GM12874 (cell line): ENCODE data around the gene EIF4E2.

Experiments
- TF ChIP-seq, protein P1 (sequence below): IDR thresholded peaks from 2 replicates; pipeline ENCODE4 v1.5.1; 2011; ENCODE audit warnings: low read depth, mild to moderate bottlenecking, control low read depth, low read length, moderate library complexity; ENCODE audit not compliant: insufficient read depth

EIF4E2 gene

DNA sequence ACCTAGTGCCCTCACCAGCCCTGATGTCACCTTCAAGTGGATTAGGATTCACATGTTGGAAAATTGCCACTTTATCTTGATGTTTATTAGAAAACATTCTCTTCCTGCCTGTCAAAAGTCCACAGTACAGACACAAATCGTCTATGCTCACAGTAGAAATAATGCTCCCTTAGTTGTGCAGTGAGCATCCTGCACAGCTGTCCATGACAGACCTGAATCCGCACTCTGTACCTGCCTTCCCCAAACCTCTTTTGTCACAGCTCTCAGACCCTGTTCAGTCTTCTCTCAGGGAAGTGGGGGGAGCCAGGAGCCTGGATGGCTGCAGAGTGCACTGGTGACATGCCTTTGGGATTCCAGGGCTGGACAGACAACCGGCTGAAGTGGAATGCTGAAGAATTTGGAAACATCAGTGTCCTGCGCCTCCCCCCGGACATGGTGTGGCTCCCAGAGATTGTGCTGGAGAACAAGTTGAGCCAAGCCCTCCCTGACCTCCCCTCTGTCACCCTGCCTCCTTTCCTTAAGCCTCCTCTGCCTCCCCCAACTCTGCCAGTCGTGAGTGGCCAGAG is 22.5 kb upstream of the EIF4E2 start:
- TF ChIP-seq, protein P1, sequence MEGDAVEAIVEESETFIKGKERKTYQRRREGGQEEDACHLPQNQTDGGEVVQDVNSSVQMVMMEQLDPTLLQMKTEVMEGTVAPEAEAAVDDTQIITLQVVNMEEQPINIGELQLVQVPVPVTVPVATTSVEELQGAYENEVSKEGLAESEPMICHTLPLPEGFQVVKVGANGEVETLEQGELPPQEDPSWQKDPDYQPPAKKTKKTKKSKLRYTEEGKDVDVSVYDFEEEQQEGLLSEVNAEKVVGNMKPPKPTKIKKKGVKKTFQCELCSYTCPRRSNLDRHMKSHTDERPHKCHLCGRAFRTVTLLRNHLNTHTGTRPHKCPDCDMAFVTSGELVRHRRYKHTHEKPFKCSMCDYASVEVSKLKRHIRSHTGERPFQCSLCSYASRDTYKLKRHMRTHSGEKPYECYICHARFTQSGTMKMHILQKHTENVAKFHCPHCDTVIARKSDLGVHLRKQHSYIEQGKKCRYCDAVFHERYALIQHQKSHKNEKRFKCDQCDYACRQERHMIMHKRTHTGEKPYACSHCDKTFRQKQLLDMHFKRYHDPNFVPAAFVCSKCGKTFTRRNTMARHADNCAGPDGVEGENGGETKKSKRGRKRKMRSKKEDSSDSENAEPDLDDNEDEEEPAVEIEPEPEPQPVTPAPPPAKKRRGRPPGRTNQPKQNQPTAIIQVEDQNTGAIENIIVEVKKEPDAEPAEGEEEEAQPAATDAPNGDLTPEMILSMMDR: no peak

DNA sequence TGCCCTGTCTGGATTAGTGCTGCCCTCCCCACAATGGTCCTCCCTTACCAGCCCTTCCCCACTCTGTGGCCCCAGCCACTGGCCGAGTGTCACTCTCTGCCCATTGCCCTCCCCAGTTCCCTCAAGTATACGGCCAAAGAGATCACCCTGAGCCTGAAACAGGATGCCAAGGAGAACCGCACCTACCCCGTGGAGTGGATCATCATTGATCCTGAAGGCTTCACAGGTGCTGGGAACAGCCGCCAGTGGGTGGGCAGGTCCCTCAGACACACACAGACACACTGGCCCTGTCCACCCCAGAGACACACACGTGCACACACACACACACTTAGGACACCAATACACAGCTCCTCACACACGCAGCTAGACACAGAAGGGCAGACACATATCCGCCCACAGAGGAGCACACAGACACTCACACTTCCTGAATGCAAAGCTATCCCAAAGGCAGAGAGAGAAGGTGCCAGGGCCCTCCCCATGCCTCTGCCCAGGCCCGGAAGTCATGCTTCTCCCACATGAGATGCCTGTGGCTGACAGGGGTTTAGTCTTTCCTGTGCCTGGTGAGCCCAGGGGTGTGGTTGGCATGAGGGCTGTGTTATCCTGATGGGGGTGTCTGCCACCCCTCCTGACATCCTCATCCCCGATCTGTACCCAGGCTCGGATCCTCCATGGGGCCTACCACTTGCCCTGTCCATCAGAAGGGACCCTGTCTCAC is 21.6 kb upstream of the EIF4E2 start:
- TF ChIP-seq, protein P1: no peak

DNA sequence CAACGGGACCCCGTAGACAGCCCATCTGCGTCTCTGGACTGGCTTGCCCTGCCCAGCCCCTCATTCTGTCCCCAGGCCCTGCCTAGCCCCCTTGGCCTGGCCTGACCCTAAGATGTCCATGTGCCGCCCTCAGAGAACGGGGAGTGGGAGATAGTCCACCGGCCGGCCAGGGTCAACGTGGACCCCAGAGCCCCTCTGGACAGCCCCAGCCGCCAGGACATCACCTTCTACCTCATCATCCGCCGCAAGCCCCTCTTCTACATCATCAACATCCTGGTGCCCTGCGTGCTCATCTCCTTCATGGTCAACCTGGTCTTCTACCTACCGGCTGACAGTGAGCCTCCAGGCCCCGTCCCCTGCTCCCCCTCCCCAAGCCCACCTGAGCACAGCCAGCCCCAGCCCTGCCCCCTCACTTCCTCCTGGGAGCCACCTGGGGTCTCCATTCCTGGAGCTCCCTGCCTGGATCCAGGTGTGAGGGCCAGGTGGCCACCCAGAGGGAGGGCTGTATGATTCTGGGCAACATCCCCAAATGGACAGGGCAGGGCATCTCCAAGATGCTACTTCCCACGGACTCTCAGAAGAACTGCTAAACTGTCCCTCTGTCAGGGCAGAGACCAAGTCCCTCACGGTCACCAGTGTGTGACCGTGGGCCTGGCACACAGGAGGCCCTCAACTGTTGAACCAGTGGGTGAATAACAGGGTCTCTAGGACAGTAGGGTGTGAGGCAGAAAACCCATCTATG is 20.5 kb upstream of the EIF4E2 start:
- TF ChIP-seq, protein P1: no peak

DNA sequence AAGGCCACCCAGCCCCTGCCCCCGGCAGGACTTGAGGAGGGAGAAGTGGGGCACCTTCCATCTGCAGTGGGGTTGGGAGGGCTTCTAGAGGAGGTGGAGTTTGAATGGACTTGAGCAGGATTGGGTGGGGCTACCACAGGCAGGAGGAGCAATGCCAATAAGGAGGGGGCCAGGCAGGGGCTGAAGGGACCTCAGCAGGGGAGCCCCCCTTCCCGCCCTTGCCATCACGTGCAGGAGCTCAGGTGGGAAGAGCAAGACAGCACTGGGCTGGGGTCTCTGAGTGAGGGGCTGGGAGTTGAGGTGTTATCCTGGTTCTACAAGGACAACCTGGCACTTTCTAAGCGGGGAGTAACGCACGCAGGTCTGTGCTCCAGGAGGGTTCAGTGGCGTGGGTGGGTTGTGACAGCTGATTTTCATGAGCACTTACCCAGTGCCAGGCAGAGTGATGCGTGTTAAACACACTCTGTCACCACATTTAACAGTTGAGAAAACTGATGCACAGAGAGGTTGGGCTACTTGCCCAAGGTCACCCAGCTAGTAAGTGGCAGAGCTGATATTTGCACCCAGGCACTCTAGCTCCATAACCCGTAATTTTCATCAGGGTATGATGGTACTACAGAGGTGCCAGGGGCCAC is 19.7 kb upstream of the EIF4E2 start:
- TF ChIP-seq, protein P1: no peak

DNA sequence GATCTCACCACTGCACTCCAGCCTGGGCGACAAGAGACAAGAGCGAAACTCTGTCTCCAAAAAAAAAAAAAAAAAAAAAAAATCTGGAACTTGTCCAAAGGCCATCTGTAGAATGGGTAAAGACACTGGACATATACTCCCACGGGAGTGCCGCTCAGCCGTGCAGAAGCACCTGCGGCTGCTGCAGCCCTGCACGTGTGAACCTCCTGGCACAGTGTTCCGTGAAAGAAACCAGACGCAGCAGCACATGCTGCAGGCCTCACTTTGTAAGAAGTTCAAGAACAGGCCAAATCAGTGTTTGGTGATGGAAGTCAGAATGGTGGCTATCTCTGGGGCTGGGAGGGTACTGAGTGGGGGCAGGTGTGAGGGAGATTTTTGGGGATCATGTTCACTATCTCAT is 18.1 kb upstream of the EIF4E2 start:
- TF ChIP-seq, protein P1: no peak

DNA sequence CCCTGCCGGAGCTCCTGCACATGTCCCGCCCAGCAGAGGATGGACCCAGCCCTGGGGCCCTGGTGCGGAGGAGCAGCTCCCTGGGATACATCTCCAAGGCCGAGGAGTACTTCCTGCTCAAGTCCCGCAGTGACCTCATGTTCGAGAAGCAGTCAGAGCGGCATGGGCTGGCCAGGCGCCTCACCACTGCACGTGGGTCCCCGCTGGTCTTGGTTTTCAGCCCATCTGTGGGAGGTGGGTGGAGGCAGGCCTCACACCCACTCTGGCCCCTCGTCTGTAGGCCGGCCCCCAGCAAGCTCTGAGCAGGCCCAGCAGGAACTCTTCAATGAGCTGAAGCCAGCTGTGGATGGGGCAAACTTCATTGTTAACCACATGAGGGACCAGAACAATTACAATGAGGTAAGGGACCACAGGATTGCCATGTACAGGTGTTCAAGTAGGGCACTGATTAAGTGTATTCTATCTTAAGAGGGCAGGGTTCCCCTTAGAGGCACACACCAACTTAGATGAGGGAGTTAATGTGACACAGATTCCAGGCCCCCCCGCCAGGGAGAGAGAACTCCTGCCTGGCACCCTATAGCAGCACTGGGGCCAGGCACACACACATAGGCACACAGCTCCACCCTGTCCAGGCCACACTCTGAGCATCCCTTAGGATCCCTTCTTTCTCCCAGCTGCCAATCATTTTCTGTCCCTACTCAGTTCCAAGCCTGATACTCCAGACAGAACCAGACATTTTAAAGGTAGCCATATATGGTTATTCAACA is 16.4 kb upstream of the EIF4E2 start:
- TF ChIP-seq, protein P1: no peak
